ENCODE results near the gene TBC1D5. TPM values are rescaled to one million over a fixed set of nuclear protein-coding genes. Genes with fewer than 3 reads are reported as not detected.
"Not testable (repeated sequence)": the region's sequence is repeated elsewhere in the genome, so short reads cannot be mapped to it uniquely, and the experiment has no call there.

Gene TBC1D5
- total RNA-seq, 8 experiments from 2014 or later, result 42.7 to 85.9 (median 53.3) TPM

DNA sequence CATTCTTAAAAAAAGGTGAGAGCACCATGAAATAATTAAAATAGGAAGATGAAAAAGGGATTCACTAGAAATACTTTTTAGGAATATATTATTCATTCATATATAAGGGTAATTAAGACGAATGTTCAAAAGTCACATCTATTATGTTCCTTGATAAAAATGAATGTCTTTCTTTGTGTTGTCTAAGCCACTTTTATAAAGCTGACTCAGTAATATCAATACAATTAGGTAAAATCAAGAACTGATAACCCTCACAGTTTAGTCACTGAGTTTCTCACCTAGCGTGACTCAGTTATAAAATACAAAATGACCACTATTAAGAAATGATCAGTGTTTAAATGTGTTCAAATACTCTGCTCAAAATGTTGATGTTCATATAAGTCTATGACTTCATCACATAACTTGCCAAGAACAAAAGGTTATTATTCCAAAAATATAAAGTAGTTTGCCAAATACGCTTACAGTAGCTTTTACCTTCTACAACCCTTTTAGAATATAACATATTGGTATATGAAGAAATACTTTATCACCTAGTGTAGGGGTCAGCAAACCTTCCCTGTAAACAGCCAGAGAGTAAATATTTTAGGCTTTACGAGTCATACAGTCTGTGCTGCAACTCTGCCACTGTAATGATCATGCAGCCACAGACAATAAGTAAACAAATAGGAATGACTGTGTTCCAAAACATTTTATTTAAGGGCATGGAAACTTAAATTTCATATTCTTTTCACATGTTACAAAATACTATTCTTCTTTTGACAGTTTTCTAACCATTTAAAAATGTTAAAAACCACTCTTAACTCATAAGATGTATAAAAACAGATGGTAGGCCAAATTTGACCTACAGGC is 369.8 kb downstream of the TBC1D5 start:
- Histone ChIP-seq H3K27ac (no peak overlapping the region), H3K4me1 (replicated peaks in 1 of 2) (no peaks in the 10 kb centered on the region), H3K4me3 (no peak overlapping the region)
- WGBS, 10 experiments, result 88 to 100% (median 94%) methylated on average over 1 to 4 of the region's 4 CpGs
- in situ Hi-C loops (cut with MboI; ENCODE audit: low pct_unique_long_range_greater_than_20kb in 2 of 9, low sequenced_read_pairs in 9 of 9, unreplicated experiment in 9 of 9), result loop anchor here in 1 of 9 experiments (10.0 kb wide), 1 partner anchor 58 kb away; no protein-coding TSS in a partner anchor
- no peak for ATAC-seq (replicated peaks in 6 of 8)

DNA sequence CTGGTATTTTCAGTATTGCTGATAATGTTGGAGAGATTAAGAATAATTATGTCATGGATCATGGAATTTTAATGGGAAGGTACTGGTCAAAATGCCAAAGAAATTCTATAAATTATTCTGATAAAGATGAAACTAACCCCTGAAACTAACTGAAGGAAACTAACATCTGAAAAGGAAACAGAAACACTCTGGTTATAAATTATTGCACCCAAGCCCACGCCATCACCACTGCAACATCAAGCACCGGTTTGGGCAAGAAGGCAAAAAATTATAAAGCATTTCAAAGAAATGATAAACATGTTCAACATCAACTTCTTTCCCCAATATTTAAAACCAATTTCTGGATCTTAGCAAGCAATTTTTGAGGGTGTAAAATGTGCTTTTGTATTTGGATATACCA is 372.5 kb downstream of the TBC1D5 start:
- in situ Hi-C loops (cut with MboI; ENCODE audit: low pct_unique_long_range_greater_than_20kb in 2 of 9, low sequenced_read_pairs in 9 of 9, unreplicated experiment in 9 of 9), result loop anchor here in 1 of 9 experiments (10.0 kb wide), 1 partner anchor 55 kb away; no protein-coding TSS in a partner anchor
- ATAC-seq (replicated peaks in 6 of 8), result no peak
- Histone ChIP-seq H3K4me3 (no peak overlapping the region), H3K4me1 (replicated peaks in 1 of 2) (no peaks in the 10 kb centered on the region), H3K27ac (no peak overlapping the region)
- WGBS, 10 experiments, result 70 to 100% (median 100%) methylated on average over 1 to 2 of the region's 2 CpGs

DNA sequence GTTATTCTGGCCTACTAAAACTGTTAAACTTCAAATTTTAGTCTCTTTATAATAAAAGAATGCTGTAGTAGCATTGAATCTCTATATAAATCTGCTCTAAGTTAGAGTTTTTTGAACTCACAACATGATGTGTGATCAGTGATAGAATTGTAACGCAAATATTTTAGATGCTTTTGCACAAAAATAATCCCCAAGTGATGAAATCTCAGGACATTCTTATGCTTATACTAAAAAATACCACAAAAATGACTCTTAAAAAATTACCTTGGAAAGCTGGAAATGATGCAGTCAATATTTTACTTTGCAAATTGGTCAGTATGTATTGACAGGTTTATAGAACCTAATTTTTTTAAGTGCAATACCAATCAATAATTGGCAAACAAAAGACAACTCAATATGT is 375.3 kb downstream of the TBC1D5 start:
- in situ Hi-C loops (cut with MboI; ENCODE audit: low pct_unique_long_range_greater_than_20kb in 2 of 9, low sequenced_read_pairs in 9 of 9, unreplicated experiment in 9 of 9), result no loop called here
- no peak for ATAC-seq (replicated peaks in 6 of 8)
- Histone ChIP-seq H3K4me1 (replicated peaks in 1 of 2) (no peaks in the 10 kb centered on the region), H3K4me3 (no peak overlapping the region), H3K27ac (no peak overlapping the region)
- WGBS, 10 experiments, result 57 to 100% (median 100%) methylated on average over 1 of the region's 1 CpG; no CpG with 5 or more reads in 1 of the 10 experiments

DNA sequence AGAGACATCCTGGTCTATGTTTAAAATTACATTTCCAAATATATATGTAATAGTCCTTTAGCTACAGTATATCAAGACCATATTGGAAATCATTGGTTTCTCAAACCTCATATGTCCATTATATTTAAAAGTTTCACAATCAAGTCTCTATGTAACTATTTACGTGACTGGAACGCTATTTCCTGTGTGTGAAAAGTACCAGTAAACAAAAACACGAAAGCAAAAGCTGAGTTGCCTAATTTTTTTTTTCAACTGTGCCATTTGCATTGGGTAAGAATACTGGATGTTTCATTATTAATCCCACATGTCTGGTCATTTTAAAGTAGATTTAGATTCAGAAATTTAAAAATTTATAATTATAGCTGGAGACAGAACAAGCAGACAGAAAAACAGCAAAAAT is 381.4 kb downstream of the TBC1D5 start:
- Histone ChIP-seq H3K4me1 (replicated peaks in 1 of 2) (no peaks in the 10 kb centered on the region), H3K4me3 (no peak overlapping the region), H3K27ac (no peak overlapping the region)
- in situ Hi-C loops (cut with MboI; ENCODE audit: low pct_unique_long_range_greater_than_20kb in 2 of 9, low sequenced_read_pairs in 9 of 9, unreplicated experiment in 9 of 9), result no loop called here
- WGBS, 10 experiments, result 36 to 100% (median 93%) methylated on average over 1 to 3 of the region's 3 CpGs; no CpG with 5 or more reads in 1 of the 10 experiments
- ATAC-seq (replicated peaks in 6 of 8), result peak in 1 of 8 experiments; percentile 35

DNA sequence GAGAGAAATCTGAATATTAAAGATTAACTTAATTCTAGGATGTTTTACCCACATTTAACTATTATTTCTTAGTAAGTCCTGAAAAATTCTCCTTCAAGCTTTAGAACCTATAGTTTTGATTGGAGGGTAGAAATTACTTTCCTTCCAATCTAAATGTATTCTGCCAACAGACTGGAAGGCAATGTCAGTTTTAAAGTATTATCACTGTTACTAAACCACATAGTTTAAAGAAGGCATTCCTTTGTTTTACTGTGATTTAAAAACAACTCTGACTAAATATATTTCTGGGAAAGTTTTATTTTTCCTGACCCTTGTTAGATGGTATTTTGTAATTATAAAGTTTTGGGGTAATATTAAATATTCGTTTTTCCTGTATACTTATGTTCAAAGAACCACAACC is 382.5 kb downstream of the TBC1D5 start:
- 14 to 75% (median 57%) methylated on average over 1 of the region's 1 CpG; no CpG with 5 or more reads in 3 of the 10 experiments for WGBS, 10 experiments
- in situ Hi-C loops (cut with MboI; ENCODE audit: low pct_unique_long_range_greater_than_20kb in 2 of 9, low sequenced_read_pairs in 9 of 9, unreplicated experiment in 9 of 9), result no loop called here
- no peak overlapping the region for H3K27ac ChIP-seq
- no peaks in the 10 kb centered on the region for H3K4me1 ChIP-seq (replicated peaks in 1 of 2)
- ATAC-seq (replicated peaks in 6 of 8), result no peak
- H3K4me3 ChIP-seq, result no peak overlapping the region

DNA sequence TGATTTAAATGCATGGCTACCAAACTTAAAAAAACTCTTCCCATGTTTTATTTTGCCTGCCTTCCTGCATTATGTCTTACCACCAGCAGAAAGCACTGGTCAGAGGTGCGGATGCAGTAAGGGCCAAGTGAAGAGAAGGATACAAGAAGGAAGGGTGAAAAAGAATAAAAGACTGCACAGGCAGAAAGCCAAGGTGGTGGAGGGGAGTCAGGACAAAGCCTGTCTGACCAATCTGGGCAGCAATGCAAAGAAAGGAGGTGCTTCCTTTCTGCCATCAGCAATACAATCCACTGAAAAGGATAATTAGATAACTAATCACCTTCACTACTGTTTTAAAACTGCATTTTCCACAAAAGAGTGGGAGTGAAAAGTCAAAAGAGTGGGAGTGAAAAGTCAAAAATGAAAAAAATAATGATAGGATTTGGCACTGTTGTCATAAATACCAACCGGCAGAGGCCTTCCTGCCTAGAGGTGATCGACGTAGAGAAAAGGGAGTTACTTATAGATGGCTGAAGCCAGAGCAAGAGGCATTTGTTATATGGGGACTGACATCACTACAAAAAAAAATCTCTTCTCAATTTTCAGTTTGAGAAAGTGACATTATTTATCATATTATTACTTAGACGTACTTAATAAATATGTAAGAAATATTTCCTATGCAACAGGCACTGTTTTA is 385.3 kb downstream of the TBC1D5 start:
- Histone ChIP-seq H3K4me1 (replicated peaks in 1 of 2) (peaks cover 0 to 19% of the 10 kb centered on the region in 2 donors), H3K27ac (no peak overlapping the region), H3K4me3 (no peak overlapping the region)
- WGBS, 10 experiments, result 79 to 100% (median 100%) methylated on average over 1 to 5 of the region's 5 CpGs; no CpG with 5 or more reads in 1 of the 10 experiments
- in situ Hi-C loops (cut with MboI; ENCODE audit: low pct_unique_long_range_greater_than_20kb in 2 of 9, low sequenced_read_pairs in 9 of 9, unreplicated experiment in 9 of 9), result no loop called here
- ATAC-seq (replicated peaks in 6 of 8), result no peak

DNA sequence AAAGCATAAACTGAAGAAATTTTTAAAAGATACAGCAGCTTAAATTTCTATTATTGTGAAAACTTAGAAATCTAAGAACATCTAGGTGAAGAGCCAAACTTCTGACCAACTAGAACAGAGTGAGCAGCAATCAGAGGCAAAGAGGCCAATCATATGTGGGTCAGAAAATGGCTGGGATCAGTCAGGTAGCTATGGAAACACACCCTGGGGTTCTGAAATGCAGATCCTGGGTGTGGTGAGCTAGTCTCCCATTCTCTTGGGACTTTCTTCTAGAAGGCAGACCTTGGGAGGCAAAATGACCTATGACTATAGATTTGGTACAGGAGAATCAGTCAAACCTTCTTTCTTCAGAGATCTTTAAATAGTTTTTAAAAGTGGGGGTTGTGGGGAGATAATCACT is 385.8 kb downstream of the TBC1D5 start:
- H3K27ac ChIP-seq, result no peak overlapping the region
- in situ Hi-C loops (cut with MboI; ENCODE audit: low pct_unique_long_range_greater_than_20kb in 2 of 9, low sequenced_read_pairs in 9 of 9, unreplicated experiment in 9 of 9), result no loop called here
- H3K4me3 ChIP-seq, result no peak overlapping the region
- ATAC-seq (replicated peaks in 6 of 8), result peak in 3 of 8 experiments; percentile 73 to 99 (median 90)
- H3K4me1 ChIP-seq (replicated peaks in 1 of 2), result peaks cover 0 to 19% of the 10 kb centered on the region in 2 donors

DNA sequence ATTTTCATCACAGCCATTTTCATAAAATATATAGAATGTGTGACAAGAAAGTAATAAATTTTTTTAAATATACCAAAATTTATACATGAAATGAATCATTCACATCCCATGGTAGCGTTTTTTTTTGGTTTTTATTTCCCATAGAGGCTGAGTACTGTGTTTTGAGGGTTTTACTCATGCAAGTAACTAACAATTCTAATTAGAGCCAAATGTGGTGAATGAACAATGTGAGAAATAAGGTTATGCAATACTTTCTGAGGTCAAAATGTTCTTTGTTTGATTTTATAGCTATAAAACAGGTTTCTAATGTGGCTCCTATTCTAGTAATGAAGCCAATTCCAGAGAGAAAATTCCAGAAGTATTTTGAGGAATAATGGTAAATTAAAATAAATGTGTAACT is 386.8 kb downstream of the TBC1D5 start:
- peaks cover 0 to 19% of the 10 kb centered on the region in 2 donors for H3K4me1 ChIP-seq (replicated peaks in 1 of 2)
- H3K4me3 ChIP-seq, result no peak overlapping the region
- in situ Hi-C loops (cut with MboI; ENCODE audit: low pct_unique_long_range_greater_than_20kb in 2 of 9, low sequenced_read_pairs in 9 of 9, unreplicated experiment in 9 of 9), result no loop called here
- no peak overlapping the region for H3K27ac ChIP-seq
- no peak for ATAC-seq (replicated peaks in 6 of 8)
- WGBS, 10 experiments, result 0 to 100% (median 38%) methylated on average over 1 of the region's 1 CpG; no CpG with 5 or more reads in 3 of the 10 experiments

DNA sequence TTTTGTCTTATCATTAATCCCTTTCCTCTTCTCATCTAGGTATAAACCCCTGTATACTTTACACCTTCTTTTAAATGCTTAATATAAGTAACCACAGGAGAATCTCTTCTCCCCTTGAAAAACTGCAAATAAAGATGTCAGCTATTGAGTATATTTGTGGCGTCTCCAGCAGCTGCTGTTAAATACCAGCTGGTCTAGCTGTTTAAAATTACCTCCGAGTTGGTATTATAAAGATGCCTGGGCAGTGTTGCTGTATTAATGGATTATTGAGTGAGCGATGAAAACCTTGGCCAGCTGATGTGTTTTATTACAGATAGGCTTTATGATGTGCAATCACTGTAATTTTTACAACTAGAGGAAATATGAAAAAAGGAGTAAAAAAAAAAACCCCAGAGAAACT is 388.1 kb downstream of the TBC1D5 start:
- no peak for ATAC-seq (replicated peaks in 6 of 8)

DNA sequence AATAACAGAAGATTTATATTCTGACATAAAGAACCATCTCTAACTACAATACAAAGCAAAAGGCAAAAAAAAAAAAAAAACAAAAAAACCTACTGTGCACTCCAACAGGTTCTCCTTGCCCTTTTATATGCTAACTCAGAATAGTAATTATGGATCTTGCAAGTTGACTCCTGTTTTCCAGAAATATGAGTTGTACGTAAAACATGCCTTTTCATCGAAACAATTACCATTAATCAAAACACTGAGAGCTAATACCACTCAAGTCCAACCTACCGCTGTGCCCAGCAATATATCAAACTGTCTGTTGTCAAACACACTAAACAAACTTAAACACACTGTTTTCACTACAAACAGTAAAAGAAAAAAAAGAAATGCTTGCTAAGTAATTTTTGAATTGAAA is 389.8 kb downstream of the TBC1D5 start:
- ATAC-seq (replicated peaks in 6 of 8), result no peak
- in situ Hi-C loops (cut with MboI; ENCODE audit: low pct_unique_long_range_greater_than_20kb in 2 of 9, low sequenced_read_pairs in 9 of 9, unreplicated experiment in 9 of 9), result no loop called here
- H3K27ac ChIP-seq, result no peak overlapping the region
- H3K4me3 ChIP-seq, result no peak overlapping the region
- WGBS, 10 experiments, result 40 to 100% (median 86%) methylated on average over 1 to 3 of the region's 3 CpGs; no CpG with 5 or more reads in 1 of the 10 experiments
- H3K4me1 ChIP-seq (replicated peaks in 1 of 2), result peaks cover 0 to 19% of the 10 kb centered on the region in 2 donors

More for the DNA sequence above, 388.1 kb downstream of the TBC1D5 start:
- H3K4me1 ChIP-seq (replicated peaks in 1 of 2), result peaks cover 0 to 19% of the 10 kb centered on the region in 2 donors
- no peak overlapping the region for H3K27ac ChIP-seq
- no peak overlapping the region for H3K4me3 ChIP-seq
- in situ Hi-C loops (cut with MboI; ENCODE audit: low pct_unique_long_range_greater_than_20kb in 2 of 9, low sequenced_read_pairs in 9 of 9, unreplicated experiment in 9 of 9), result no loop called here
- 75 to 100% (median 97%) methylated on average over 1 to 3 of the region's 3 CpGs for WGBS, 10 experiments

DNA sequence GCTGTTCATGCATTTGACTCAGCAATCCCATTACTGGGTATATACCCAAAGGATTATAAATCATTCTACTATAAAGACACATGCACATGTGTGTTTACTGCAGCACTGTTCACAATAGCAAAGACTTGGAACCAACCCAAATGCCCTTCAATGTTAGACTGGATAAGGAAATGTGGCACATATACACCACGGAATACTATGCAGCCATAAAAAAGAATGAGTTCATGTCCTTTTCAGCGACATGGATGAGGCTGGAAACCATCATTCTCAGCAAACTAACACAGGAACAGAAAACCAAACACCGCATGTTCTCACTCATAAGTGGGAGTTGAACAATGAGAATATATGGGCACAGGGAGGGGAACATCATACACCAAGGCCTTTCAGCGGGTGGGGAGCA is 391.2 kb downstream of the TBC1D5 start:
- H3K4me3 ChIP-seq; in situ Hi-C loops (cut with MboI; ENCODE audit: low pct_unique_long_range_greater_than_20kb in 2 of 9, low sequenced_read_pairs in 9 of 9, unreplicated experiment in 9 of 9); ATAC-seq (replicated peaks in 6 of 8); H3K27ac ChIP-seq: not testable (repeated sequence)
- peaks cover 0 to 19% of the 10 kb centered on the region in 2 donors for H3K4me1 ChIP-seq (replicated peaks in 1 of 2)
- WGBS, 10 experiments, result 76 to 100% (median 100%) methylated on average over 1 to 3 of the region's 4 CpGs; no CpG with 5 or more reads in 2 of the 10 experiments

DNA sequence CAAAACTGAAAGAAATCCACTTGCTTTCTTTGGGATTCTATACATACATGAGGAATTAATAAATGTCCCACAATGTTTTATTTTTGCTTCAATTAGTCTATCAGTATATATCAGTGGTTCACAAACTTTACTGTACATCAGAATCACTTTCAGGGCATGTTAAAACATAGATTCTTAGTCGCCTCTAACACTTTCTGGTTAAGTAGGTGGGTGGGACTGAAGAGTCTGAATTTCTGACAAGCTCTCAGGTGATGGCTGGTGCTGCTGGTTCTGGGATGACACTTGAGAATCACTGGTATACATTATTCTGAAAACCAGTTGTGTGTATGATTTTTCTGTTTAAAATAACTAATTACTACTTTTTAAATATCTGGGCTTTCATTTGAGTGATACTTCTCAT is 393.3 kb downstream of the TBC1D5 start:
- WGBS, 10 experiments, result 60 to 100% (median 94%) methylated on average over 1 of the region's 1 CpG; no CpG with 5 or more reads in 2 of the 10 experiments
- Histone ChIP-seq H3K4me3 (no peak overlapping the region), H3K4me1 (replicated peaks in 1 of 2) (peaks cover 0 to 14% of the 10 kb centered on the region in 2 donors), H3K27ac (no peak overlapping the region)
- ATAC-seq (replicated peaks in 6 of 8), result no peak
- in situ Hi-C loops (cut with MboI; ENCODE audit: low pct_unique_long_range_greater_than_20kb in 2 of 9, low sequenced_read_pairs in 9 of 9, unreplicated experiment in 9 of 9), result no loop called here

DNA sequence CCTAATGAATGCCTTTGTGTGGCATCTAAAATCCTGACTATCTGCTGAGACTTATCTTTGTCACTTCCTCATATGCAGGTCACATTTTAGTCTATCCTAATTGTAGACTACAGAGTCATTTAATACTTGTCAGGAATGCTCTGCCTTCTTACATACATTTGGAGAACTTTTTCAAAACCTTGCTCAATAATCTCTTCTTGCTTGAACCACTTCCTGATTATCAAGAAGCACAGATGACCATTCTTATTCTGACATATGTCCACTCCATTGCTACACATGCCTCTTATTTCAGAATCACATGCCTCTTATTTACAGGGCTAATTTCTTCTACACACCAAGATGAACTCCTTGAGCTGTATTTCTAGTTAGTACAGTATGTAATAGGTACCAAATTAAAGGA is 400.3 kb downstream of the TBC1D5 start:
- ATAC-seq (replicated peaks in 6 of 8), result no peak
- no peak overlapping the region for H3K4me3 ChIP-seq
- in situ Hi-C loops (cut with MboI; ENCODE audit: low pct_unique_long_range_greater_than_20kb in 2 of 9, low sequenced_read_pairs in 9 of 9, unreplicated experiment in 9 of 9), result no loop called here
- H3K27ac ChIP-seq, result no peak overlapping the region
- H3K4me1 ChIP-seq (replicated peaks in 1 of 2), result no peaks in the 10 kb centered on the region

All from motor neuron (in vitro differentiated cells).